Sigmoid colon (tissue), 7 donors: ENCODE results near the gene NBEAL1. TPM values are rescaled to one million over a fixed set of nuclear protein-coding genes. Genes with fewer than 3 reads are reported as not detected.

Experiments used
- DNase-seq: peaks from one replicate; pipeline ENCODE4 v3.0.0-alpha.2; 2019
- H3K27ac ChIP-seq, 4 donors: fragments of 200-600 bp; sonication (generic); one replicate each; pipeline ENCODE4 v1.5.1; 2016 to 2019; ENCODE audit warnings: mild to moderate bottlenecking in 1 of 4
- H3K27me3 ChIP-seq, 3 donors: fragments of 200-600 bp; sonication (generic); one replicate each; pipeline ENCODE4 v1.5.1; 2019; ENCODE audit warnings: mild to moderate bottlenecking in 1 of 3
- H3K36me3 ChIP-seq, 4 donors: fragments of 200-600 bp; sonication (generic); one replicate each; pipeline ENCODE4 v1.5.1; 2016 to 2019
- H3K4me1 ChIP-seq, 4 donors: fragments of 200-600 bp; sonication (generic); one replicate each; pipeline ENCODE4 v1.5.1; 2017 to 2019
- H3K4me3 ChIP-seq, 4 donors: fragments of 200-600 bp; sonication (generic); one replicate each; pipeline ENCODE4 v1.5.1; 2017 to 2019; ENCODE audit warnings: mild to moderate bottlenecking in 2 of 4, moderate library complexity in 1 of 4
- H3K9me3 ChIP-seq, 4 donors: fragments of 200-600 bp in 3 of 4; sonication (generic) in 3 of 4; one replicate each; pipeline versions ENCODE4 v1.5.1 to v1.6.1; 2013 to 2019
- CTCF ChIP-seq, 4 experiments: fragments of 450-650 bp in 3 of 4; fragments of 200-600 bp in 1 of 4; IDR thresholded peaks; one replicate each; pipeline ENCODE4 v1.5.1; 2016 to 2019; ENCODE audit warnings: antibody characterized with exemption in 4 of 4, mild to moderate bottlenecking in 3 of 4, moderate library complexity in 2 of 4
- EP300 ChIP-seq, 4 donors: sonication (generic); formaldehyde crosslinking; IDR thresholded peaks; one replicate each; pipeline ENCODE4 v1.6.1; 2017; ENCODE audit warnings: antibody characterized with exemption in 4 of 4
- POLR2A ChIP-seq, 2 donors: fragments of 450-650 bp; IDR thresholded peaks; one replicate each; pipeline ENCODE4 v1.6.1; 2016; ENCODE audit warnings: antibody characterized with exemption in 2 of 2, mild to moderate bottlenecking in 2 of 2, moderate library complexity in 2 of 2
- POLR2AphosphoS5 ChIP-seq, 4 donors: sonication (generic); formaldehyde crosslinking; IDR thresholded peaks; one replicate each; pipeline ENCODE4 v1.6.1; 2017; ENCODE audit warnings: antibody characterized with exemption in 4 of 4
- WGBS, 2 donors: extraction: QIAGEN DNeasy Blood & Tissue Kit; methylation state at CpG; one replicate each; pipeline ENCODE4 v1.1.7; 2013; 5-methylcytosine and 5-hydroxymethylcytosine counted together
- intact Hi-C: fragments of 100-400 bp; cut with DNase I; formaldehyde crosslinking; loops from one replicate; pipeline ENCODE4 v1.15.1; 2023
- polyA plus RNA-seq, 3 donors: library from polyadenylated mRNA; stranded (reverse); fragments of 200-250 nt; gene quantifications; one replicate each; pipeline ENCODE4 v1.2.3, GENCODE V29; 2013
- total RNA-seq, 4 donors: library from RNA; depleted of rRNA; stranded (reverse); fragments of >200 nt; gene quantifications; one replicate each; pipeline ENCODE4 v1.1.0, GENCODE V29; 2016
- donor health status: healthy with polysubstance abuse.
- donor health status: Bipolar disorder and iron deficiency.
- donor health status: healthy.

Gene NBEAL1
- total and polyA plus RNA-seq, 7 donors, result 8.5 to 39.1 (median 22.7) TPM

- no peak overlapping the region for H3K27ac ChIP-seq
- H3K9me3 ChIP-seq, result no peaks in the 10 kb centered on the region
- DNase-seq, result no peak
- 45 to 81% methylated on average over 4 of the region's 4 CpGs for WGBS, 2 donors
- no peak overlapping the region for H3K4me3 ChIP-seq
- H3K4me1 ChIP-seq, result no peaks in the 10 kb centered on the region
- H3K27me3 ChIP-seq, result no peaks in the 10 kb centered on the region
- peaks cover 0 to 13% (median 7%) of the 10 kb centered on the region in 4 donors for H3K36me3 ChIP-seq
- no peak for TF ChIP-seq POLR2A (IDR thresholded peaks at IDR 0.05)
- no peak for TF ChIP-seq CTCF (IDR thresholded peaks at IDR 0.05)
- TF ChIP-seq EP300 (IDR thresholded peaks at IDR 0.05), result no peak
- TF ChIP-seq POLR2AphosphoS5 (IDR thresholded peaks at IDR 0.05), result no peak
- intact Hi-C loops, result no loop called here
Measured at GRCh38 chr2:203042178-203042577, 27.5 kb downstream of the NBEAL1 start.

- Histone ChIP-seq H3K4me3 (no peak overlapping the region), H3K9me3 (no peaks in the 10 kb centered on the region), H3K4me1 (no peaks in the 10 kb centered on the region), H3K27ac (no peak overlapping the region), H3K27me3 (no peaks in the 10 kb centered on the region), H3K36me3 (peaks cover 0 to 13% (median 9%) of the 10 kb centered on the region in 4 donors)
- no peak for DNase-seq
- intact Hi-C loops, result no loop called here
- 98 to 99% methylated on average over 2 of the region's 2 CpGs for WGBS, 2 donors
- TF ChIP-seq POLR2AphosphoS5 (IDR thresholded peaks at IDR 0.05) (no peak), CTCF (IDR thresholded peaks at IDR 0.05) (no peak), POLR2A (IDR thresholded peaks at IDR 0.05) (no peak), EP300 (IDR thresholded peaks at IDR 0.05) (no peak)
Measured at GRCh38 chr2:203043226-203043625, 28.6 kb downstream of the NBEAL1 start.

- H3K27me3 ChIP-seq, result no peaks in the 10 kb centered on the region
- 95 to 98% methylated on average over 1 of the region's 1 CpG for WGBS, 2 donors
- no peak for DNase-seq
- H3K27ac ChIP-seq, result no peak overlapping the region
- TF ChIP-seq POLR2A (IDR thresholded peaks at IDR 0.05) (no peak), CTCF (IDR thresholded peaks at IDR 0.05) (no peak), POLR2AphosphoS5 (IDR thresholded peaks at IDR 0.05) (no peak), EP300 (IDR thresholded peaks at IDR 0.05) (no peak)
- intact Hi-C loops, result no loop called here
- H3K9me3 ChIP-seq, result no peaks in the 10 kb centered on the region
- no peak overlapping the region for H3K4me3 ChIP-seq
- H3K4me1 ChIP-seq, result no peaks in the 10 kb centered on the region
- peaks cover 0 to 28% (median 9%) of the 10 kb centered on the region in 4 donors for H3K36me3 ChIP-seq
Measured at GRCh38 chr2:203045867-203046266, 31.2 kb downstream of the NBEAL1 start.

- Histone ChIP-seq H3K4me3 (no peak overlapping the region), H3K36me3 (peaks cover 0 to 44% (median 2%) of the 10 kb centered on the region in 4 donors), H3K27me3 (no peaks in the 10 kb centered on the region), H3K27ac (no peak overlapping the region), H3K9me3 (no peaks in the 10 kb centered on the region), H3K4me1 (no peaks in the 10 kb centered on the region)
- TF ChIP-seq EP300 (IDR thresholded peaks at IDR 0.05) (no peak), POLR2AphosphoS5 (IDR thresholded peaks at IDR 0.05) (no peak), POLR2A (IDR thresholded peaks at IDR 0.05) (no peak)
- WGBS, 2 donors, result 98 to 99% methylated on average over 3 of the region's 3 CpGs
- intact Hi-C loops, result no loop called here
- no peak for DNase-seq
Measured at GRCh38 chr2:203052539-203052938, 37.9 kb downstream of the NBEAL1 start.

- intact Hi-C loops, result no loop called here
- Histone ChIP-seq H3K27me3 (no peaks in the 10 kb centered on the region), H3K4me3 (no peak overlapping the region), H3K9me3 (no peaks in the 10 kb centered on the region), H3K27ac (no peak overlapping the region), H3K4me1 (no peaks in the 10 kb centered on the region), H3K36me3 (peaks cover 0 to 64% (median 5%) of the 10 kb centered on the region in 4 donors)
- 95 to 98% methylated on average over 5 of the region's 5 CpGs for WGBS, 2 donors
- no peak for DNase-seq
- TF ChIP-seq POLR2A (IDR thresholded peaks at IDR 0.05), result no peak
- TF ChIP-seq CTCF (IDR thresholded peaks at IDR 0.05), result no peak
- TF ChIP-seq EP300 (IDR thresholded peaks at IDR 0.05), result no peak
- TF ChIP-seq POLR2AphosphoS5 (IDR thresholded peaks at IDR 0.05), result no peak
Measured at GRCh38 chr2:203059567-203060240, 45.0 kb downstream of the NBEAL1 start.
